MCF 10A (cell line): ENCODE data around the gene ZNF804A. TPM values are rescaled to one million over a fixed set of nuclear protein-coding genes. Genes with fewer than 3 reads are reported as not detected.

Experiments used
- BruUV-seq: library from RNA; stranded (reverse); fragments of 400-500 nt; replicated peaks from 2 replicates; lab custom pipeline; 2021; lab: Mats Ljungman, UMichigan
- CTCF ChIA-PET: fragments of 300-600 bp; sonication (Branson Sonifier 250); formaldehyde crosslinking; extraction: SDS; loops from one replicate; lab custom pipeline; 2021; ENCODE audit warnings: antibody characterized with exemption, inconsistent platforms; lab: Yijun Ruan, JAX
- POLR2A ChIA-PET: fragments of 300-600, 350-650 bp; sonication (Branson Sonifier 250); formaldehyde crosslinking; extraction: SDS; loops from one replicate; lab custom pipeline; 2020; ENCODE audit warnings: antibody characterized with exemption, inconsistent platforms; lab: Yijun Ruan, JAX
- DNase-seq: peaks from one replicate; pipeline ENCODE4 v3.0.0-alpha.2; 2018; ENCODE audit not compliant: unreplicated experiment
- H3K27ac Mint-ChIP-seq: one replicate; pipeline ENCODE4 v1.8.0; 2022; ENCODE audit warnings: mild to moderate bottlenecking, low read depth, mixed read lengths; ENCODE audit not compliant: unreplicated experiment
- H3K27me3 Mint-ChIP-seq: one replicate; pipeline ENCODE4 v1.8.0; 2022; ENCODE audit warnings: mixed read lengths; ENCODE audit not compliant: insufficient read depth, unreplicated experiment
- H3K36me3 Mint-ChIP-seq: one replicate; pipeline ENCODE4 v1.8.0; 2022; ENCODE audit warnings: mild to moderate bottlenecking, moderate library complexity, mixed read lengths; ENCODE audit not compliant: insufficient read depth, unreplicated experiment
- H3K4me1 Mint-ChIP-seq: one replicate; pipeline ENCODE4 v1.8.0; 2022; ENCODE audit warnings: mixed read lengths; ENCODE audit not compliant: insufficient read depth, unreplicated experiment
- H3K4me3 Mint-ChIP-seq: one replicate; pipeline ENCODE4 v1.8.0; 2022; ENCODE audit warnings: mild to moderate bottlenecking, moderate library complexity, mixed read lengths; ENCODE audit not compliant: unreplicated experiment
- H3K9me3 Mint-ChIP-seq: one replicate; pipeline ENCODE4 v1.8.0; 2022; ENCODE audit warnings: mixed read lengths; ENCODE audit not compliant: unreplicated experiment
- intact Hi-C: fragments of 100-400 bp; cut with micrococcal nuclease; formaldehyde crosslinking; loops from 2 replicates; pipeline ENCODE4 v1.14.1; 2022
- total RNA-seq: library from RNA; stranded (reverse); gene quantifications from 2 replicates; pipeline ENCODE4 v1.2.3, GENCODE V29; 2022
- TF ChIP-seq, protein P1 (sequence below): fragments of 200-600 bp; IDR thresholded peaks from one replicate; pipeline ENCODE4 v1.8.0; 2022; ENCODE audit warnings: antibody characterized with exemption, mild to moderate bottlenecking; ENCODE audit not compliant: unreplicated experiment

ZNF804A gene
- total RNA-seq, 1 experiment from 2014 or later, result not detected

DNA sequence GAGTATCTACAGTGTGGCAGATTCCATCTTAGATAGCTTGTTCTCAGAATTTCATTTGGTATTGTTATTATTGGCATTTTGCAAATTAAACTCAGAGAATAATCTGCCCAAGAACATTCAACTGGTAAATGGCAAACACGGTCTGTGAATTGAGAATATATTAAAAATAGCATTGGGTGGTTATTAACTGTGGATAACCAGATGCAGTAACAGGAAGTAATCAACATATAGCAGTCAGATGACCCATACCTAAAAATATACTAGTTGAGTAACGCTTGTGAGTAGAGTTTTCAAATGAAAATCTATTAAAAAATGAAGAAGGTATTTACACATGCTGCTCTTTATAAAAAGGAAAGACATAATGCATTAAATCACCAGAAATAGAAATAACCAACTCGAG is 129.5 kb downstream of the ZNF804A start:
- Mint-ChIP-seq H3K9me3 (no peaks in the 10 kb centered on the region), H3K4me3 (no peak overlapping the region), H3K4me1 (no peaks in the 10 kb centered on the region), H3K27ac (no peak overlapping the region), H3K27me3 (no peaks in the 10 kb centered on the region), H3K36me3 (no peaks in the 10 kb centered on the region)
- DNase-seq, result no peak
- TF ChIP-seq, protein P1, sequence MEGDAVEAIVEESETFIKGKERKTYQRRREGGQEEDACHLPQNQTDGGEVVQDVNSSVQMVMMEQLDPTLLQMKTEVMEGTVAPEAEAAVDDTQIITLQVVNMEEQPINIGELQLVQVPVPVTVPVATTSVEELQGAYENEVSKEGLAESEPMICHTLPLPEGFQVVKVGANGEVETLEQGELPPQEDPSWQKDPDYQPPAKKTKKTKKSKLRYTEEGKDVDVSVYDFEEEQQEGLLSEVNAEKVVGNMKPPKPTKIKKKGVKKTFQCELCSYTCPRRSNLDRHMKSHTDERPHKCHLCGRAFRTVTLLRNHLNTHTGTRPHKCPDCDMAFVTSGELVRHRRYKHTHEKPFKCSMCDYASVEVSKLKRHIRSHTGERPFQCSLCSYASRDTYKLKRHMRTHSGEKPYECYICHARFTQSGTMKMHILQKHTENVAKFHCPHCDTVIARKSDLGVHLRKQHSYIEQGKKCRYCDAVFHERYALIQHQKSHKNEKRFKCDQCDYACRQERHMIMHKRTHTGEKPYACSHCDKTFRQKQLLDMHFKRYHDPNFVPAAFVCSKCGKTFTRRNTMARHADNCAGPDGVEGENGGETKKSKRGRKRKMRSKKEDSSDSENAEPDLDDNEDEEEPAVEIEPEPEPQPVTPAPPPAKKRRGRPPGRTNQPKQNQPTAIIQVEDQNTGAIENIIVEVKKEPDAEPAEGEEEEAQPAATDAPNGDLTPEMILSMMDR, result no peak
- BruUV-seq, result no TSS peak
- intact Hi-C loops, result no loop called here
- POLR2A ChIA-PET, result no interaction called here
- CTCF ChIA-PET, result interaction anchor here (0.7 kb wide), 1 partner anchor 153 kb away, joined by 3 read pairs; no protein-coding TSS in a partner anchor

DNA sequence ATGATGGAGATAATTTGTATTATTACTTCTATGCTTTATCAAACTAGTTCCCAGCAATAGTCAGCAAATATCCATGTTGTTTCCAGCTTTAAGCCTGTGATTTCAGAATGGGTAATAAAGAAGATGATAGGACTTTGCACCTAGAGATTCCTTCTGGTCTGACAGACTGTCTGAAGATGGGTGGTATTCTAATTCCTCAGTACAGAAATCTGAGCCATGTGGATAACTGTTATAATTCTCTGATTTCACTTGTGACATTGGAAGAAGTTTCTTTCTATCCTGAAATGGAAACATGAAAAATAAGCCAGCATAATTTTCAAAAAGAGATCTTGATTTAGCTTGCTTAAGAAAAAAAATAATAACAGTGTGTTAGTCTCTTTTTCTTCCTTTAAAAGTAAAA is 130.1 kb downstream of the ZNF804A start:
- no peaks in the 10 kb centered on the region for H3K4me1 Mint-ChIP-seq
- H3K27ac Mint-ChIP-seq, result no peak overlapping the region
- DNase-seq, result no peak
- H3K36me3 Mint-ChIP-seq, result no peaks in the 10 kb centered on the region
- BruUV-seq, result no TSS peak
- CTCF ChIA-PET, result interaction anchor here (0.7 kb wide), 1 partner anchor 153 kb away, joined by 3 read pairs; no protein-coding TSS in a partner anchor
- H3K4me3 Mint-ChIP-seq, result no peak overlapping the region
- POLR2A ChIA-PET, result no interaction called here
- H3K9me3 Mint-ChIP-seq, result no peaks in the 10 kb centered on the region
- TF ChIP-seq, protein P1, result no peak
- no peaks in the 10 kb centered on the region for H3K27me3 Mint-ChIP-seq
- intact Hi-C loops, result no loop called here

DNA sequence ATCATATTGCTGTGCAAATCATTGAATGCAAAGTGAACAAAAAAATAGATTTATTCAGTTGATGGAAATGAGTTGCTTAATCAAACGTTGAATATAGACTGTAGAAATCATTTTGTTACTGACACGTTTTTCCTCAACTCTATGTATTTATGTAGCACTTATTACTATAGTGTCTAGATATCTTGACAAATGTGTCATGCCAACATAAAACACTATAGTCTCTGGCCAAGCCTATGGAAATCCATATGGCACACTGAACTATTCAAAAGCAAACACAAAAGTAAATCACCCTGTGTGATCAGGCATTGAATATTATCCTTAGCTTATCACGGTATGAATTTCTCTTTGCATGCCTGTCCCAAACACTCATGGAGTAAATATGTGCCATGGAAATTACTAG is 131.3 kb downstream of the ZNF804A start:
- TF ChIP-seq, protein P1, result no peak
- CTCF ChIA-PET, result interaction anchor here (0.6 kb wide), 1 partner anchor 1727 kb away, joined by 3 read pairs; no protein-coding TSS in a partner anchor
- no peaks in the 10 kb centered on the region for H3K4me1 Mint-ChIP-seq

DNA sequence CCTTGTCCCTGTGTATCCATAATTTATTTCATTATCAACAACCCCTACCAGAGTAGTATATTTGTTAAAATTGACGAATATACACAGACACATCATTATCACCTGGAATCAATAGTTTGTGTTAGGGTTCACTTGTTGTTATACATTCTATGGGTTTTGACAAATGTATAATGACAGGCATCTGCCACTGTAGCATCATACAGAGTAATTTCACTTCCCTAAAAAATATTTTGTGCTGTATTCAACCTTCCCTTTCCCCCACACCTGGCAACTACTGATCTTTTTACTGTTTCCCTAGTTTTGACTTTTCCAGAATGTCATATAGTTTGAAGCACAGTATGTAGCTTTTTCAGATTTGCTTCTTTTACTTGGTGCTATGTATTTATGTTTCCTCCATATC is 132.0 kb downstream of the ZNF804A start:
- ChIA-PET CTCF (interaction anchor here (0.7 kb wide), 1 partner anchor 135 kb away, joined by 3 read pairs; no protein-coding TSS in a partner anchor), POLR2A (interaction anchor here (0.5 kb wide), 1 partner anchor 71 kb away, joined by 3 read pairs; no protein-coding TSS in a partner anchor)
- no peak for DNase-seq
- intact Hi-C loops, result no loop called here
- Mint-ChIP-seq H3K9me3 (no peaks in the 10 kb centered on the region), H3K36me3 (no peaks in the 10 kb centered on the region), H3K4me1 (no peaks in the 10 kb centered on the region), H3K27me3 (no peaks in the 10 kb centered on the region), H3K4me3 (no peak overlapping the region), H3K27ac (no peak overlapping the region)
- TF ChIP-seq, protein P1, result no peak
- BruUV-seq, result no TSS peak

More for the DNA sequence above, 131.3 kb downstream of the ZNF804A start:
- no TSS peak for BruUV-seq
- intact Hi-C loops, result no loop called here
- H3K27me3 Mint-ChIP-seq, result no peaks in the 10 kb centered on the region
- no peaks in the 10 kb centered on the region for H3K36me3 Mint-ChIP-seq
- no peak overlapping the region for H3K27ac Mint-ChIP-seq
- POLR2A ChIA-PET, result no interaction called here
- H3K9me3 Mint-ChIP-seq, result no peaks in the 10 kb centered on the region
- no peak overlapping the region for H3K4me3 Mint-ChIP-seq
- DNase-seq, result no peak
